ENCODE measurements around the gene GRK1.

Gene GRK1

GRCh38 chr13:113732961-113733950 lies 66.2 kb downstream of the GRK1 start:
- Histone ChIP-seq H3K9me3 (replicated peaks in 1 of 11) (peaks cover 2 to 14% (median 5%) of the 10 kb centered on the region in 11 experiments; a peak in 18 of 22 replicates), H3K4me1 (peaks cover 43 to 64% (median 59%) of the 10 kb centered on the region in 10 experiments), H3K27ac (no peak overlapping the region), H3K36me3 (no peaks in the 10 kb centered on the region), H3K27me3 (peaks cover 50 to 89% (median 56%) of the 10 kb centered on the region in 11 experiments), H4K20me1 (peaks cover 0 to 52% (median 11%) of the 10 kb centered on the region in 11 experiments; a peak in 10 of 22 replicates), H3K9ac (no peak overlapping the region), H3K4me3 (no peak overlapping the region), H3K4me2 (peak overlapping the region; percentile 59 to 81 (median 72); a peak in 21 of 22 replicates)
- TF ChIP-seq Cebpa-rat (IDR thresholded peaks at IDR 0.05): no peak

- Histone ChIP-seq H3K9ac (peak overlapping the region in 1 of 11 experiments; percentile 37; a peak in 1 of 22 replicates), H3K9me3 (replicated peaks in 1 of 11) (peaks cover 0 to 8% (median 0%) of the 10 kb centered on the region in 11 experiments; a peak in 8 of 22 replicates), H3K27me3 (peaks cover 40 to 89% (median 56%) of the 10 kb centered on the region in 11 experiments), H3K4me1 (peaks cover 43 to 67% (median 60%) of the 10 kb centered on the region in 10 experiments), H3K4me3 (peak overlapping the region in 2 of 10 experiments; percentile 6 to 14; a peak in 1 of 20 replicates), H3K4me2 (peak overlapping the region; percentile 35 to 93 (median 80); a peak in 21 of 22 replicates), H3K27ac (0 out of 22 replicates have a peak overlapping the region, but pooled peaks of 1 of the 11 experiments have one; percentile 11), H3K36me3 (no peaks in the 10 kb centered on the region), H4K20me1 (peaks cover 0 to 51% (median 11%) of the 10 kb centered on the region in 11 experiments; a peak in 10 of 22 replicates)
- no peak for TF ChIP-seq Cebpa-rat (IDR thresholded peaks at IDR 0.05)
Observed at GRCh38 chr13:113734099-113734825, 67.2 kb downstream of the GRK1 start.

- Histone ChIP-seq H3K4me3 (peak overlapping the region in 2 of 10 experiments; percentile 6 to 14; a peak in 1 of 20 replicates), H3K4me1 (peaks cover 43 to 72% (median 65%) of the 10 kb centered on the region in 10 experiments), H3K4me2 (peak overlapping the region; percentile 35 to 93 (median 80); a peak in 21 of 22 replicates), H3K9ac (peak overlapping the region in 1 of 11 experiments; percentile 37; a peak in 1 of 22 replicates), H3K9me3 (replicated peaks in 1 of 11) (peaks cover 0 to 8% (median 0%) of the 10 kb centered on the region in 11 experiments; a peak in 8 of 22 replicates), H3K36me3 (no peaks in the 10 kb centered on the region), H4K20me1 (peaks cover 0 to 51% (median 15%) of the 10 kb centered on the region in 11 experiments; a peak in 15 of 22 replicates), H3K27ac (0 out of 22 replicates have a peak overlapping the region, but pooled peaks of 1 of the 11 experiments have one; percentile 11), H3K27me3 (peaks cover 40 to 89% (median 56%) of the 10 kb centered on the region in 11 experiments)
- no peak for TF ChIP-seq Cebpa-rat (IDR thresholded peaks at IDR 0.05)
Observed at GRCh38 chr13:113734826-113735125, 67.8 kb downstream of the GRK1 start.

- no peaks in the 10 kb centered on the region for H3K36me3 ChIP-seq
- 0 out of 20 replicates have a peak overlapping the region, but pooled peaks of 1 of the 10 experiments have one; percentile 6 for H3K4me3 ChIP-seq
- peak overlapping the region; percentile 35 to 93 (median 80); a peak in 20 of 22 replicates for H3K4me2 ChIP-seq
- peaks cover 40 to 89% (median 56%) of the 10 kb centered on the region in 11 experiments for H3K27me3 ChIP-seq
- H3K4me1 ChIP-seq: peaks cover 47 to 77% (median 70%) of the 10 kb centered on the region in 10 experiments
- H3K27ac ChIP-seq: no peak overlapping the region
- H4K20me1 ChIP-seq: peaks cover 0 to 55% (median 19%) of the 10 kb centered on the region in 11 experiments; a peak in 15 of 22 replicates
- peaks cover 0 to 8% (median 0%) of the 10 kb centered on the region in 11 experiments; a peak in 8 of 22 replicates for H3K9me3 ChIP-seq (replicated peaks in 1 of 11)
- TF ChIP-seq Cebpa-rat (IDR thresholded peaks at IDR 0.05): no peak
- H3K9ac ChIP-seq: peak overlapping the region in 1 of 11 experiments; percentile 37; a peak in 1 of 22 replicates
Observed at GRCh38 chr13:113735194-113735593, 68.2 kb downstream of the GRK1 start.

- H3K36me3 ChIP-seq: no peaks in the 10 kb centered on the region
- H3K4me1 ChIP-seq: peaks cover 53 to 82% (median 75%) of the 10 kb centered on the region in 10 experiments
- TF ChIP-seq Cebpa-rat (IDR thresholded peaks at IDR 0.05): no peak
- 0 out of 22 replicates have a peak overlapping the region, but pooled peaks of 1 of the 11 experiments have one; percentile 4 for H3K9ac ChIP-seq
- H4K20me1 ChIP-seq: peaks cover 0 to 60% (median 25%) of the 10 kb centered on the region in 11 experiments; a peak in 17 of 22 replicates
- H3K9me3 ChIP-seq (replicated peaks in 1 of 11): peaks cover 0 to 8% (median 0%) of the 10 kb centered on the region in 11 experiments; a peak in 8 of 22 replicates
- H3K27me3 ChIP-seq: peaks cover 40 to 89% (median 56%) of the 10 kb centered on the region in 11 experiments
- peak overlapping the region; percentile 32 to 93 (median 80); a peak in 21 of 22 replicates for H3K4me2 ChIP-seq
- H3K4me3 ChIP-seq: no peak overlapping the region; a peak in 2 of 20 replicates
- H3K27ac ChIP-seq: no peak overlapping the region
Observed at GRCh38 chr13:113735750-113736149, 68.7 kb downstream of the GRK1 start.

GRCh38 chr13:113736258-113736731 lies 69.3 kb downstream of the GRK1 start:
- Histone ChIP-seq H3K27me3 (peaks cover 35 to 89% (median 55%) of the 10 kb centered on the region in 11 experiments), H3K4me1 (peaks cover 58 to 85% (median 79%) of the 10 kb centered on the region in 10 experiments), H3K4me2 (peak overlapping the region; percentile 32 to 93 (median 80))

GRCh38 chr13:113737803-113738202 lies 70.8 kb downstream of the GRK1 start:
- Histone ChIP-seq H3K4me3 (no peak overlapping the region), H3K36me3 (no peaks in the 10 kb centered on the region), H3K27me3 (peaks cover 20 to 89% (median 43%) of the 10 kb centered on the region in 11 experiments; a peak in 21 of 22 replicates), H4K20me1 (peaks cover 0 to 63% (median 32%) of the 10 kb centered on the region in 11 experiments; a peak in 18 of 22 replicates), H3K9me3 (replicated peaks in 1 of 11) (peaks cover 0 to 8% (median 0%) of the 10 kb centered on the region in 11 experiments; a peak in 8 of 22 replicates), H3K4me2 (peak overlapping the region in 3 of 11 experiments; percentile 28 to 80 (median 36); a peak in 2 of 22 replicates), H3K9ac (no peak overlapping the region), H3K27ac (no peak overlapping the region), H3K4me1 (peaks cover 64 to 85% (median 79%) of the 10 kb centered on the region in 10 experiments)
- TF ChIP-seq Cebpa-rat (IDR thresholded peaks at IDR 0.05): no peak

More at GRCh38 chr13:113736258-113736731, 69.3 kb downstream of the GRK1 start:
- TF ChIP-seq Cebpa-rat (IDR thresholded peaks at IDR 0.05): no peak
- H3K4me3 ChIP-seq: no peak overlapping the region; a peak in 2 of 20 replicates
- H3K27ac ChIP-seq: no peak overlapping the region
- peak overlapping the region in 1 of 11 experiments; percentile 4; a peak in 1 of 22 replicates for H3K9ac ChIP-seq
- H3K36me3 ChIP-seq: no peaks in the 10 kb centered on the region
- peaks cover 0 to 63% (median 29%) of the 10 kb centered on the region in 11 experiments; a peak in 17 of 22 replicates for H4K20me1 ChIP-seq
- peaks cover 0 to 8% (median 0%) of the 10 kb centered on the region in 11 experiments; a peak in 8 of 22 replicates for H3K9me3 ChIP-seq (replicated peaks in 1 of 11)
